RWPE1 (cell line): ENCODE measurements around the gene MARK3.
"Not testable (repeated sequence)": the region's sequence is repeated elsewhere in the genome, so short reads cannot be mapped to it uniquely, and the experiment has no call there.

Experiments used
- CTCF ChIA-PET: fragments of 350-600 bp; sonication (Branson Sonifier 250); formaldehyde crosslinking; extraction: SDS; loops from one replicate; lab custom pipeline; 2021; lab: Yijun Ruan, JAX
- POLR2A ChIA-PET: fragments of 400-600 bp; formaldehyde crosslinking; extraction: SDS; loops from one replicate; lab custom pipeline; 2020; ENCODE audit warnings: antibody characterized with exemption; ENCODE audit not compliant: low non-redundant PET; lab: Yijun Ruan, JAX
- DNase-seq: peaks from one replicate; pipeline ENCODE4 v3.0.0; 2012; ENCODE audit warnings: low spot score
- H3K27ac ChIP-seq: fragments of 450-650 bp; 2 replicates; pipeline ENCODE4 v1.5.1; 2017
- TF ChIP-seq, protein P1 (sequence below): fragments of 450-650 bp; conservative IDR thresholded peaks from 2 replicates; pipeline ENCODE4 v1.5.1; 2017; ENCODE audit warnings: low read depth, mild to moderate bottlenecking

Gene MARK3

DNA sequence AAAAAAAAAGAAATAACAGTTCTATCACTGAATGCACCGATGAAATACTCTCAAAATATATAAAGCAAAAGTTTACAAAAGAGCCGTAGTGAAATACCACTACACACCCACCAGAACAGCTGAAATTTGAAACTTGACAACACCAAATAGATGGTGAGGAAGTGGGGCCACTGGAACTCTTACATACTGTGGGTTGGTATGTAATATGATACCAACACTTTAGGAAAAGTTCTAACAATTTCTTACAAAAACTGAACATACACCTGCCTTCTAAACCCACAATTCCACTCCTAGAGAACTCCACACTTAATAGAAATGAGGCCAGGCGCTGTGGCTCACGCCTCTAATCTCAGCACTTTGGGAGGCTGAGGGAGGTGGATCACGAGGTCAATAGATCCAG, 37.1 kb upstream of the MARK3 start:
- CTCF ChIA-PET = interaction anchor here (0.7 kb wide), 1 partner anchor 68 kb away, joined by 3 read pairs; no protein-coding TSS in a partner anchor
- DNase-seq = no peak
- POLR2A ChIA-PET = interaction anchor here (0.6 kb wide), 1 partner anchor 11 kb away, joined by 3 read pairs; no protein-coding TSS in a partner anchor
- TF ChIP-seq, protein P1, sequence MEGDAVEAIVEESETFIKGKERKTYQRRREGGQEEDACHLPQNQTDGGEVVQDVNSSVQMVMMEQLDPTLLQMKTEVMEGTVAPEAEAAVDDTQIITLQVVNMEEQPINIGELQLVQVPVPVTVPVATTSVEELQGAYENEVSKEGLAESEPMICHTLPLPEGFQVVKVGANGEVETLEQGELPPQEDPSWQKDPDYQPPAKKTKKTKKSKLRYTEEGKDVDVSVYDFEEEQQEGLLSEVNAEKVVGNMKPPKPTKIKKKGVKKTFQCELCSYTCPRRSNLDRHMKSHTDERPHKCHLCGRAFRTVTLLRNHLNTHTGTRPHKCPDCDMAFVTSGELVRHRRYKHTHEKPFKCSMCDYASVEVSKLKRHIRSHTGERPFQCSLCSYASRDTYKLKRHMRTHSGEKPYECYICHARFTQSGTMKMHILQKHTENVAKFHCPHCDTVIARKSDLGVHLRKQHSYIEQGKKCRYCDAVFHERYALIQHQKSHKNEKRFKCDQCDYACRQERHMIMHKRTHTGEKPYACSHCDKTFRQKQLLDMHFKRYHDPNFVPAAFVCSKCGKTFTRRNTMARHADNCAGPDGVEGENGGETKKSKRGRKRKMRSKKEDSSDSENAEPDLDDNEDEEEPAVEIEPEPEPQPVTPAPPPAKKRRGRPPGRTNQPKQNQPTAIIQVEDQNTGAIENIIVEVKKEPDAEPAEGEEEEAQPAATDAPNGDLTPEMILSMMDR = no peak
- no peak overlapping the region for H3K27ac ChIP-seq

DNA sequence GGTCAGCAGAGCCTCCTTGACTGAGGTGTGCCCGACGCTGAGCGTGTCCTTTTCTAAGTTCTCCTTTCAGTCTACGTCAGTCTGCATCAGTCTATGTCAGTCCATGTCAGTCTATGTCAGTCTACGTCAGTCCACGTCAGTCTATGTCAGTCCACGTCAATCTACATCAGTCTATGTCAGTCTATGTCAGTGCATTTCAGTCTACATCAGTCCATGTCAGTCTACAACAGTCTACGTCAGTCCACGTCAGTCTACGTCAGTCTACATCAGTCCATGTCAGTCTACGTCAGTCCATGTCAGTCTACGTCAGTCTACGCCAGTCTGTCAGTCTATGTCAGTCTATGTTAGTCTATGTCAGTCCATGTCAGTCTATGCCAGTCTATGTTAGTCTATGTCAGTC, 35.2 kb upstream of the MARK3 start:
- no peak overlapping the region for H3K27ac ChIP-seq
- no peak for DNase-seq
- TF ChIP-seq, protein P1 = no peak
- ChIA-PET CTCF (no interaction called here), POLR2A (no interaction called here)

DNA sequence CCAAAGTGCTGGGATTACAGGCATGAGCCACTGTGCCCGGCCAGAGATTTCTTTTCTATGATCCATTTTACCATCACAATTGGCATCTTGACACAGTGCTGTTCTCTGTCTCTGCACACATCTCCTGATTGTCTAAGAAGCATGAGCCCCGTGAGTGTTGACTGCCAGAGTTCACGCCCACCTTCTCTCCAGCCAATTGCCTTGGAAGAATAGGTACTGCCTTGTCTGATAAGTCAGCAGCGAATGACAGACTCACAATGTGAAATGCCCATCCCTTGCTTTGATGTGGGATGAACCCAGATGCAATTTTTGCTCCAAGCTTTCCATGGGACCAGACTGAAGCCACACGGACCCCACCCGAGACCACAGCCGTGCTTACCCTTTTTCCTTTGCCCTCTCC, 31.9 kb upstream of the MARK3 start:
- TF ChIP-seq, protein P1 = no peak
- ChIA-PET CTCF (interaction anchor here (1.1 kb wide), 1 partner anchor 34 kb away, joined by 3 read pairs; no protein-coding TSS in a partner anchor), POLR2A (interaction anchor here (1.1 kb wide), 1 partner anchor 17 kb away, joined by 4 read pairs; no protein-coding TSS in a partner anchor)
- DNase-seq = no peak
- no peak overlapping the region for H3K27ac ChIP-seq

DNA sequence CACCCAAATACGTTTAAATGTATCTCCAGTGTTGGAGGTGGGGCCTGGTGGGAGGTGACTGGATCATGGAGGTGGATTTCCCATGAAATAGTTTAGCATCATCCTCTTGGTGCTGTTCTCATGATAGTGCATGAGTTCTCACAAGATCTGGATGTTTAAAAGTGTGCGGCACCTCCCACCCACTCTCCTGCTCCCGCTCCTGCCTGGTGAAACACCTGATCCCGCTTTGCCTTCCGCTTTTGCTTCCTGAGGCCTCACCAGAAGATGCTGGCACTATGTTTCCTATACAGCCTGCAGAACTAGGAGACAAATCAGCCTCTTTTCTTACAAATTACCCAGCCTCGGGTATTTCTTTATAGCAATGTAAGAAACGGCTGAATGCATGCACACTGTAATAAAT, 31.1 kb upstream of the MARK3 start:
- DNase-seq = no peak
- CTCF ChIA-PET = interaction anchor here (0.6 to 1.3 kb wide), 5 partner anchors 8 to 788 kb away, joined by 3 to 5 read pairs (median 4); no protein-coding TSS in a partner anchor
- POLR2A ChIA-PET = interaction anchor here (1.1 kb wide), 1 partner anchor 18 kb away, joined by 4 read pairs; no protein-coding TSS in a partner anchor
- TF ChIP-seq, protein P1 = no peak
- H3K27ac ChIP-seq = no peak overlapping the region

DNA sequence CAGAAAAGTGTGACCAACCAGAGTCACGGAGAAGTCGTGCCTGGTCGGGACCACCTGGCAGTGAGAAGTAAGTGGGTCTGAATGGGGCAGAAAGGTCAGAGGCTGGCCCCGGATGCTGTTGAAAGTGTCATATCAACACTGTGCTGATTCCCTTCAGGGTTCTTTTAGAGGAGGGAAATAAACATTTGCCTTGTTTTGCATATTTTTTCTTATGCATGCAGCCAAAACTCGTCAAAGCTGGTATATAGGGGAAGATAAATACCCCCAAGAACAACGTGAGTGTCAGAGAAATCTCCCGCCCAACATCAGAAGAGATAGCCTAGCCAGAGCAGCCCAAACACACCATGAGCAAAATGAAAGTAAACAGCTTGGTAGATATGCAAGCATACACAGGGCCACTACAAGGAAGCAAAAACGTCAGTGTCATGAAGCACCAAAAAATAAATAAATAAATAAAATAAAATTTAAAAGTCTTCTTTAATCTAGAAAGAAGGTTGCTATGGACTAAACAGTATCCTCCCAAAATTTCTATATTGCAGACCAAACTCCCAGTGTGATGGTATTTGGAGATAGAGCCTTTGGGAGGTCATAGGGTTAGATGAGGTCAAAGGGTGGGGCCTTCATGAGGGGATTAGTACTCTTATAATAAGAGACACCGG, 29.1 kb upstream of the MARK3 start:
- no peak for DNase-seq
- H3K27ac ChIP-seq = no peak overlapping the region
- POLR2A ChIA-PET = no interaction called here
- TF ChIP-seq, protein P1 = no peak
- CTCF ChIA-PET = interaction anchor here (0.6 kb wide), 1 partner anchor 31 kb away, joined by 4 read pairs; no protein-coding TSS in a partner anchor

DNA sequence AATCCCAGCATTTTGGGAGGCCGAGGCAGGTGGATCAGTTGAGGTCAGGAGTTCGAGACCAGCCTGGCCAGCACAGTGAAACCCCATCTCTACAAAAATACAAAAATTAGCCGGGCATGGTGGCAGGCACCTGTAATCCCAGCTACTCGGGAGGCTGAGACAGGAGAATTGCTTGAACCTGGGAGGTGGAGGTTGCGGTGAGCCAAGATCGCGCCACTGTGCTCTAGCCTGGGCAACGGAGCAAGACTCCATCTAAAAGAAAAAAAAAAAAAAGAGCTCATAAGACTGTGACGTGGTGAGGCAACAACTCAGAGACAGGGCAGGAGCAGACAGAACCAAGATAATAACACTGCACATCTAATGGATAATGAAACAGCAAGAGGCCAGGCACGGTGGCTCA, 27.7 kb upstream of the MARK3 start:
- not testable (repeated sequence) for DNase-seq

DNA sequence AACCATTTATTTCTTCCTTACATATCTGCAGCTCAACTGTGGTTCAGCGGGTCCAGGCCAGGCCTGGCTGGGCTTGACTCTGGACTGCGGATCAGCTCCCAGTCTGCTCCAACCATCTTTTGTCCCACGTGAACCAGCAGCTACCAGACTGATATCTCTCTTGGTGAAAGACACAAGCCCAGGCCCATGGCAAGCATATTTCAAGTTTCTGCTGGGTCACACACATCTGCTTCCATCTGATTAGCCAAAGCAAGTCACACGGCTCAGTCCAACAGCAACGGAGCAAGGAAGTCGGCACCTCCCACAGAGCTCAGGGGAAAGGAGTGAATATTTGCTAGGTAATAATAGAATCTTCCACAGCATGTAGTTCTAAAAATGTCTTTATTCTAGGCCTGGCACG, 24.7 kb upstream of the MARK3 start:
- no peak for DNase-seq
- TF ChIP-seq, protein P1 = no peak
- peak overlapping the region; percentile 56 for H3K27ac ChIP-seq
- CTCF ChIA-PET = interaction anchor here (0.9 kb wide), 1 partner anchor 30 kb away, joined by 3 read pairs; no protein-coding TSS in a partner anchor
- POLR2A ChIA-PET = no interaction called here

More for the DNA sequence above, 27.7 kb upstream of the MARK3 start:
- H3K27ac ChIP-seq, CTCF ChIA-PET: not testable (repeated sequence)
- POLR2A ChIA-PET = interaction anchor here (0.7 kb wide), 1 partner anchor 161 kb away, joined by 3 read pairs; no protein-coding TSS in a partner anchor
